Chondrocyte (in vitro differentiated cells): Measurements from ENCODE around the gene NTSR1. TPM values are rescaled to one million over a fixed set of nuclear protein-coding genes. Genes with fewer than 3 reads are reported as not detected.

Experiments used
- DNase-seq: peaks from one replicate; pipeline ENCODE4 v3.0.0; 2021; ENCODE audit warnings: mixed read lengths, low spot score
- H3K27ac Mint-ChIP-seq: one replicate; pipeline ENCODE4 v1.8.0; 2021; ENCODE audit warnings: mild to moderate bottlenecking, moderate library complexity, mixed read lengths; ENCODE audit not compliant: unreplicated experiment
- H3K27me3 Mint-ChIP-seq: 2 replicates; pipeline ENCODE4 v1.8.0; 2021; ENCODE audit warnings: low read depth, mixed read lengths
- H3K36me3 Mint-ChIP-seq: 2 replicates; pipeline ENCODE4 v1.8.0; 2021; ENCODE audit warnings: low read depth, mixed read lengths
- H3K4me1 Mint-ChIP-seq: 2 replicates; pipeline ENCODE4 v1.8.0; 2021; ENCODE audit warnings: low read depth, mild to moderate bottlenecking, mixed read lengths
- H3K4me3 Mint-ChIP-seq: one replicate; pipeline ENCODE4 v1.8.0; 2021; ENCODE audit warnings: mild to moderate bottlenecking, moderate library complexity, mixed read lengths; ENCODE audit not compliant: unreplicated experiment
- H3K9me3 Mint-ChIP-seq: 2 replicates; pipeline ENCODE4 v1.8.0; 2021; ENCODE audit warnings: low read depth, mixed read lengths
- total RNA-seq: library from RNA; stranded (reverse); gene quantifications from 3 replicates; pipeline ENCODE4 v1.2.1, GENCODE V29; 2021
- TF ChIP-seq, protein P1 (sequence below): fragments of 200-600 bp; sonication (generic); IDR thresholded peaks from 2 replicates; pipeline ENCODE4 v1.5.0; 2021; ENCODE audit warnings: antibody characterized with exemption, mild to moderate bottlenecking, moderate library complexity

Gene NTSR1
- total RNA-seq, 1 donor from 2014 or later = not detected

DNA sequence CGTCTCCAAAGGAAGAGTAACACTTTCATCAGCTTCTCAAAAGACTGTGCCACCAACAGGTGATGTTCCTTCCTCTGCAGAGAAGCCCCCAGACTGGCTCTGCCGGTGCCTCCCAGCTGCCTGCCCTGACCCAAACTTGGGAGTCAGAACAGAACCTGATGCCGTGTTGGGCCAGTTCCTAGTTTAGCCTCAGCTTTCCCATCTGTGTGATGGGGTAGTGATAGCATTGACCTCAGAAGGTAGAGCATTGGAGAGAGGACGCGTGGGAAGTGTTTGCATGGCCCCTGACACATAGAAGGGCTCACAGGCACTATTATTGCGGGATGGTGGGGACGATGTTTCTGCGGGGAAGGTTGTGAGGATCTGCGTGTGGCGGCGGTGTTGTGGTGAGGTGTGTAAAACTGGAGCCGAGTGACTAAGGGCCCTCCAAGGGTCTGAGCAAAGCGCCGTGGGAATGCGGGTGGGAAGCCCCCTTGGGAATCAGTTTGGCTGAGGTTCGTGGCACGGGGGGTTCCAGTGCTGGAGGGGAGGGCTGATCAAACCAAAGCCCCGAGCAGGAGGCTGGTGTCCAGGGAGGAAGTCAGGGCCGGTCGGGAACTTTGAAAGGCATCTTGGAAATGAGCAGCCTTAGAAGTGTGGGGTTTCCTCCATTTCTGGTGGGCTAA is 1.7 kb downstream of the NTSR1 start:
- DNase-seq = peak; percentile 75
- H3K27ac Mint-ChIP-seq = no peak overlapping the region
- no peaks in the 10 kb centered on the region for H3K4me1 Mint-ChIP-seq
- peaks cover 53% of the 10 kb centered on the region for H3K27me3 Mint-ChIP-seq
- TF ChIP-seq, protein P1, sequence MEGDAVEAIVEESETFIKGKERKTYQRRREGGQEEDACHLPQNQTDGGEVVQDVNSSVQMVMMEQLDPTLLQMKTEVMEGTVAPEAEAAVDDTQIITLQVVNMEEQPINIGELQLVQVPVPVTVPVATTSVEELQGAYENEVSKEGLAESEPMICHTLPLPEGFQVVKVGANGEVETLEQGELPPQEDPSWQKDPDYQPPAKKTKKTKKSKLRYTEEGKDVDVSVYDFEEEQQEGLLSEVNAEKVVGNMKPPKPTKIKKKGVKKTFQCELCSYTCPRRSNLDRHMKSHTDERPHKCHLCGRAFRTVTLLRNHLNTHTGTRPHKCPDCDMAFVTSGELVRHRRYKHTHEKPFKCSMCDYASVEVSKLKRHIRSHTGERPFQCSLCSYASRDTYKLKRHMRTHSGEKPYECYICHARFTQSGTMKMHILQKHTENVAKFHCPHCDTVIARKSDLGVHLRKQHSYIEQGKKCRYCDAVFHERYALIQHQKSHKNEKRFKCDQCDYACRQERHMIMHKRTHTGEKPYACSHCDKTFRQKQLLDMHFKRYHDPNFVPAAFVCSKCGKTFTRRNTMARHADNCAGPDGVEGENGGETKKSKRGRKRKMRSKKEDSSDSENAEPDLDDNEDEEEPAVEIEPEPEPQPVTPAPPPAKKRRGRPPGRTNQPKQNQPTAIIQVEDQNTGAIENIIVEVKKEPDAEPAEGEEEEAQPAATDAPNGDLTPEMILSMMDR = no peak
- peaks cover 5% of the 10 kb centered on the region for H3K9me3 Mint-ChIP-seq
- no peak overlapping the region for H3K4me3 Mint-ChIP-seq
- H3K36me3 Mint-ChIP-seq = no peaks in the 10 kb centered on the region

DNA sequence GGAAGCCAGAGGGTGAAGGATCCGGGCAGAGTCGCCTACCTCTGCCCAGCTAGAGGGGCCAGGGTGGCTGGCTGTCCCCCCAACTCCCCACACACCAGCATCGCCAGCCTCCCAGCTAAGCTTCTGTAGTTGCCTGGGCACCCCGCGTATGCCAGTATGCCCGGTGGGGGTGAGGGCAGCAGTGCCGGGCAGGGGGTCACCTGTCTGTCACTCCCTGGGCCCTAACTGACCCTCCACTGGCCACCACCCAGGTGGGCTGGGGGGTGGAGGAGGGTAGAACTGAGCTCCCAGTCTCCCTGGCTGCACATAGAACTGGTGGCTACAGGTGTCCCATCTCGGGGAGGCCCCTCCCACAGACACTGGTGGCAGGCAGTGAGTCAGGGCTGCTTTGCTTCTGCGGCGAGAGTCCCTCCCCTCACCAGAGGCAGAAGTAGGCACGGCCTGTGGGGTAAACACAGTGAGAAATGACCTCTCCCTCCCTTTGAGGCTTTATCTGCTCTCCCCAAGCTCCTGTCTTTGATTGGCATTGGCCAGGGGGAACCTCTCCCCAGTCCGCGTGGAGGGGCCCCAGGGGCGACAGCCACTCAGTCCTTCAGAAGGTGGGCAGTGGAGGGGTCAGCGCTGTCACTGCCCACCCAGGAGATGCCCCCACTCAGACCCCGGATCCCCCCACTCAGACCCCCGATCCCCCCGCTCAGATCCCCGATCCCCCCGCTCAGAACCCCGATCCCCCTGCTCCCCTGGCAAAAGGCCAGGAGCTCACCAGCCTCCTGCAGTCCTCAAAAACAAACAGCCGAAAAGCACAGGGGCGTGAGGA is 2.5 kb downstream of the NTSR1 start:
- Mint-ChIP-seq H3K4me3 (no peak overlapping the region), H3K9me3 (peaks cover 5% of the 10 kb centered on the region), H3K27ac (no peak overlapping the region), H3K27me3 (peaks cover 58% of the 10 kb centered on the region), H3K36me3 (no peaks in the 10 kb centered on the region), H3K4me1 (no peaks in the 10 kb centered on the region)
- DNase-seq = peak; percentile 92
- TF ChIP-seq, protein P1 = no peak

DNA sequence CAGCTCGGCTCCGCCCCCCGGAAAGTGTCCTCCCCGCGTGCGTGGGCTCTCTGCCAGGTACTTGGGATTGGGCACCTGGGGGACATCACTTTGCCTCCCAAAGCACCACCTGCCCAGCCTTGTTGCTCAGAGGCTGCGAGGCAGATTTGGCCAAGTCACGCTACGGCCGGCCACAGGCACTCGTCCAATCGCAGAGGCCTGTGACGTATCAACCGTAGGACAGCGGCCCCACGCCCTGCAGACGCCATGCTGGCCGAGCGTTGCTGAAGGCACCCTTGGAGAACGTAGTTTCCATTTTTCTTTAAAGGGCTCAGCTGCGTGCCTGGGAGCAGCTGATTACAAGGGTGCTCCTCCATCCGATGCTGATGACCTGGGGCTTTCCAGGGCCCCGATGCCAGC is 3.1 kb downstream of the NTSR1 start:
- Mint-ChIP-seq H3K4me1 (no peaks in the 10 kb centered on the region), H3K27ac (no peak overlapping the region), H3K4me3 (no peak overlapping the region), H3K9me3 (peaks cover 5% of the 10 kb centered on the region), H3K27me3 (peaks cover 62% of the 10 kb centered on the region), H3K36me3 (no peaks in the 10 kb centered on the region)
- TF ChIP-seq, protein P1 = no peak
- peak; percentile 79 for DNase-seq

DNA sequence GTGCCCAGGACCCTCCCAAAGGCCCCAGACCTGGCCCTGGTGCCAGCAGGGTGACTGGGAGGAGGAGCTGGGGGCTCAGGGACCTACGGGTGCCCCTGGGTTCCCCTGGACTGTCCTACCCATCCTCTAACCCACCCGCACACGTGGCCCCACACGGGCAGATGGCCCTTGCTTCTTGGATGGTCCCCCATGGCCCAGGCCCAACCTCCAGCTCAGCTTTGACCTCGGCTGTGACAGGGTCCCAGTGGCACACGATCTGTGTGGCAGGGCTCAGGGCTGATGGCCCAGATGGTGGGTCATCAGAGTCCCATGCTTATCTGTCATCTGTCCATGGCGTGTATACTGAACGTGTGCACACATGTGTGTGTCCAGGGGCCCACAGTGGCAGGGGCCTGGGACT is 4.0 kb downstream of the NTSR1 start:
- peak; percentile 86 for DNase-seq
- TF ChIP-seq, protein P1 = no peak
- peaks cover 5% of the 10 kb centered on the region for H3K9me3 Mint-ChIP-seq
- peaks cover 59% of the 10 kb centered on the region for H3K27me3 Mint-ChIP-seq
- H3K4me3 Mint-ChIP-seq = no peak overlapping the region
- H3K36me3 Mint-ChIP-seq = no peaks in the 10 kb centered on the region
- no peak overlapping the region for H3K27ac Mint-ChIP-seq
- H3K4me1 Mint-ChIP-seq = no peaks in the 10 kb centered on the region

DNA sequence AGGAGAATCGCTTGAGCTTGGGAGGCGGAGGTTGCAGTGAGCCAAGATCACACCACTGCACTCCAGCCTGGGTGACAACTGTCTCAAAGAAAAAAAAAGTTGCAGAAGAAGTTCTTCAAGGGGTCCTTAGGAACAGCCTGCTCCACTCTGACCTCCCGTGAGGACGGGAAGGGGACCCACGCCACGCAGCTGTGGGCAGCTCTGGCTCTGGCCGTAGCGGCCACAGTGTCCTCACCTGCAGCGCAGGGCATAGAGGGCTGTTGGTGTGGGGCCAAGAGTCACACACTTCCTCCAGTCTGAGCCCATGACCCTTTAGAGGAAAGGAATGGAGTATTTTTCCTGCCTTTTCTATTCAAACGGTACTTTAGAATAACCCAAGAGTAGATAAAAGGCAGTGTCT is 5.4 kb downstream of the NTSR1 start:
- Mint-ChIP-seq H3K27ac (no peak overlapping the region), H3K27me3 (peaks cover 62% of the 10 kb centered on the region), H3K4me3 (no peak overlapping the region), H3K36me3 (no peaks in the 10 kb centered on the region), H3K4me1 (no peaks in the 10 kb centered on the region), H3K9me3 (peaks cover 5% of the 10 kb centered on the region)
- TF ChIP-seq, protein P1 = no peak
- peak; percentile 48 for DNase-seq
